ENCODE results near the gene CEP83.

GRCh38 chr12:94481734-94482133 is 22.1 kb upstream of the CEP83 start:
- TF ChIP-seq CTCF (IDR thresholded peaks at IDR 0.05; ENCODE audit: low read depth, low read length) (no peak), EZH2phosphoT487 (IDR thresholded peaks at IDR 0.05; ENCODE audit: low read depth) (no peak)
